ENCODE results near the gene SSH3. TPM values are rescaled to one million over a fixed set of nuclear protein-coding genes. Genes with fewer than 3 reads are reported as not detected.

The SSH3 gene
- total and polyA plus RNA-seq, 2 donors (not counting 1 experiment from before 2014, with no cell fraction given), result 6.9 to 15.7 TPM

- Histone ChIP-seq H3K4me1 (ENCODE audit: control insufficient read depth, extremely low read depth, insufficient read depth, low read length) (peaks cover 6% of the 10 kb centered on the region), H2AFZ (ENCODE audit: low read length) (no peak overlapping the region), H3K4me3 (replicated peaks in 1 of 4; ENCODE audit: control extremely low read depth in 1 of 4, insufficient read depth in 1 of 4, low read depth in 3 of 4, low read length in 4 of 4) (no peak overlapping the region), H3K79me2 (ENCODE audit: control insufficient read depth, insufficient read depth, low read length) (no peaks in the 10 kb centered on the region), H3K36me3 (ENCODE audit: control insufficient read depth, insufficient read depth, low read length) (no peaks in the 10 kb centered on the region), H3K27ac (ENCODE audit: insufficient read depth, low read length) (no peak overlapping the region), H3K27me3 (ENCODE audit: control insufficient read depth, insufficient read depth, low read length) (no peaks in the 10 kb centered on the region), H4K20me1 (ENCODE audit: control insufficient read depth, extremely low read depth, insufficient read depth, low read length) (no peaks in the 10 kb centered on the region), H3K4me2 (ENCODE audit: extremely low read depth, insufficient read depth, low read length) (no peak overlapping the region), H3K9me3 (ENCODE audit: control insufficient read depth, insufficient read depth, low read depth, low read length) (no peaks in the 10 kb centered on the region), H3K9ac (ENCODE audit: insufficient read depth, low read length) (no peak overlapping the region)
- TF ChIP-seq EZH2 (IDR thresholded peaks at IDR 0.05; ENCODE audit: low read length, missing control alignments) (no peak), CTCF (conservative IDR thresholded peaks at IDR 0.05 in 1 of 2, IDR thresholded peaks at IDR 0.05 in 1 of 2; ENCODE audit: low read depth in 1 of 2, low read length in 2 of 2) (no peak)
- no peak for DNase-seq (ENCODE audit: low read depth in 2 of 2)
Observed at GRCh38 chr11:67344264-67344663, 40.9 kb downstream of the SSH3 start.

GRCh38 chr11:67345247-67345919 lies 42.1 kb downstream of the SSH3 start:
- Histone ChIP-seq H3K4me2 (ENCODE audit: extremely low read depth, insufficient read depth, low read length) (no peak overlapping the region), H3K4me3 (replicated peaks in 1 of 4; ENCODE audit: control extremely low read depth in 1 of 4, insufficient read depth in 1 of 4, low read depth in 3 of 4, low read length in 4 of 4) (no peak overlapping the region), H3K9ac (ENCODE audit: insufficient read depth, low read length) (no peak overlapping the region), H3K4me1 (ENCODE audit: control insufficient read depth, extremely low read depth, insufficient read depth, low read length) (peaks cover 6% of the 10 kb centered on the region), H4K20me1 (ENCODE audit: control insufficient read depth, extremely low read depth, insufficient read depth, low read length) (no peaks in the 10 kb centered on the region), H3K79me2 (ENCODE audit: control insufficient read depth, insufficient read depth, low read length) (no peaks in the 10 kb centered on the region), H3K27ac (ENCODE audit: insufficient read depth, low read length) (no peak overlapping the region), H3K36me3 (ENCODE audit: control insufficient read depth, insufficient read depth, low read length) (no peaks in the 10 kb centered on the region), H3K27me3 (ENCODE audit: control insufficient read depth, insufficient read depth, low read length) (no peaks in the 10 kb centered on the region), H2AFZ (ENCODE audit: low read length) (no peak overlapping the region), H3K9me3 (ENCODE audit: control insufficient read depth, insufficient read depth, low read depth, low read length) (no peaks in the 10 kb centered on the region)
- no peak for TF ChIP-seq CTCF (conservative IDR thresholded peaks at IDR 0.05 in 1 of 2, IDR thresholded peaks at IDR 0.05 in 1 of 2; ENCODE audit: low read depth in 1 of 2, low read length in 2 of 2)
- TF ChIP-seq EZH2 (IDR thresholded peaks at IDR 0.05; ENCODE audit: low read length, missing control alignments), result no peak
- no peak for DNase-seq (ENCODE audit: low read depth in 2 of 2)

- no peak overlapping the region for H3K4me2 ChIP-seq (ENCODE audit: extremely low read depth, insufficient read depth, low read length)
- no peak overlapping the region for H3K4me3 ChIP-seq (replicated peaks in 1 of 4; ENCODE audit: control extremely low read depth in 1 of 4, insufficient read depth in 1 of 4, low read depth in 3 of 4, low read length in 4 of 4)
- no peak overlapping the region for H2AFZ ChIP-seq (ENCODE audit: low read length)
- no peaks in the 10 kb centered on the region for H3K9me3 ChIP-seq (ENCODE audit: control insufficient read depth, insufficient read depth, low read depth, low read length)
- H3K36me3 ChIP-seq (ENCODE audit: control insufficient read depth, insufficient read depth, low read length), result peaks cover 1% of the 10 kb centered on the region
- H3K9ac ChIP-seq (ENCODE audit: insufficient read depth, low read length), result no peak overlapping the region
- DNase-seq (ENCODE audit: low read depth in 2 of 2), result peak; percentile 61 to 66
- H3K27ac ChIP-seq (ENCODE audit: insufficient read depth, low read length), result no peak overlapping the region
- no peaks in the 10 kb centered on the region for H3K79me2 ChIP-seq (ENCODE audit: control insufficient read depth, insufficient read depth, low read length)
- H3K4me1 ChIP-seq (ENCODE audit: control insufficient read depth, extremely low read depth, insufficient read depth, low read length), result peaks cover 6% of the 10 kb centered on the region
- TF ChIP-seq CTCF (conservative IDR thresholded peaks at IDR 0.05 in 1 of 2, IDR thresholded peaks at IDR 0.05 in 1 of 2; ENCODE audit: low read depth in 1 of 2, low read length in 2 of 2) (peak; percentile 87 to 90), EZH2 (IDR thresholded peaks at IDR 0.05; ENCODE audit: low read length, missing control alignments) (no peak)
- H3K27me3 ChIP-seq (ENCODE audit: control insufficient read depth, insufficient read depth, low read length), result no peaks in the 10 kb centered on the region
- H4K20me1 ChIP-seq (ENCODE audit: control insufficient read depth, extremely low read depth, insufficient read depth, low read length), result no peaks in the 10 kb centered on the region
Observed at GRCh38 chr11:67345920-67346819, 42.8 kb downstream of the SSH3 start.

Data from fibroblast of lung (primary cell).